Measurements from ENCODE around the gene PKD2L2.

The PKD2L2 gene

GRCh38 chr5:137888863-137889759, at the start of gene PKD2L2 (continued):
- TF ChIP-seq ZBTB11 (tag by site-specific recombination; conservative IDR thresholded peaks at IDR 0.05; ENCODE audit: low read depth) (0 out of 2 replicates have a peak, but pooled peaks have one; percentile 20), ZNF16 (tag by site-specific recombination; IDR thresholded peaks at IDR 0.05; ENCODE audit: low read depth) (no peak), ZNF184 (tag by site-specific recombination; IDR thresholded peaks at IDR 0.05) (peak; percentile 58; the same call in 1 of the 2 replicates), ZNF596 (tag by site-specific recombination; IDR thresholded peaks at IDR 0.05) (peak; percentile 7), ZNF518A (tag by site-specific recombination; conservative IDR thresholded peaks at IDR 0.05; ENCODE audit: low read depth) (no peak), RBAK (tag by site-specific recombination; IDR thresholded peaks at IDR 0.05) (no peak), ZNF843 (tag by site-specific recombination; IDR thresholded peaks at IDR 0.05) (no peak), ZNF785 (tag by site-specific recombination; IDR thresholded peaks at IDR 0.05) (no peak), ZNF837 (tag by site-specific recombination; IDR thresholded peaks at IDR 0.05) (peak; percentile 99), ZBTB8A (tag by site-specific recombination; IDR thresholded peaks at IDR 0.05) (peak; percentile 94), ZNF544 (tag by site-specific recombination; IDR thresholded peaks at IDR 0.05) (no peak), HOXA7 (CRISPR knock-in tag; IDR thresholded peaks at IDR 0.05; ENCODE audit: borderline replicate concordance) (no peak), SALL2 (tag by site-specific recombination; IDR thresholded peaks at IDR 0.05; ENCODE audit: borderline replicate concordance) (no peak), ZNF624 (tag by site-specific recombination; IDR thresholded peaks at IDR 0.05) (0 out of 2 replicates have a peak, but pooled peaks have one; percentile 67), BCL11A (tag by site-specific recombination; IDR thresholded peaks at IDR 0.05; ENCODE audit: low read depth) (no peak), ZNF416 (tag by site-specific recombination; IDR thresholded peaks at IDR 0.05) (no peak), ZSCAN5A (tag by site-specific recombination; IDR thresholded peaks at IDR 0.05) (peak; percentile 76; the same call in 1 of the 2 replicates), ZNF175 (tag by site-specific recombination; IDR thresholded peaks at IDR 0.05) (no peak), IKZF3 (tag by site-specific recombination; IDR thresholded peaks at IDR 0.05) (no peak), ZSCAN30 (tag by site-specific recombination; IDR thresholded peaks at IDR 0.05) (peak; percentile 78), ZNF280D (tag by site-specific recombination; IDR thresholded peaks at IDR 0.05) (peak; percentile 92), ZNF23 (tag by site-specific recombination; IDR thresholded peaks at IDR 0.05; ENCODE audit: borderline replicate concordance) (0 out of 2 replicates have a peak, but pooled peaks have one; percentile 32), ZNF555 (tag by site-specific recombination; conservative IDR thresholded peaks at IDR 0.05) (no peak), ZNF704 (tag by site-specific recombination; IDR thresholded peaks at IDR 0.05) (no peak)
